Neural cell (in vitro differentiated cells): ENCODE results near the gene OR4K13. TPM values are rescaled to one million over a fixed set of nuclear protein-coding genes. Genes with fewer than 3 reads are reported as not detected.

Experiments used
- H2AFZ ChIP-seq: fragments of 200-600, 300-800 bp; sonication (generic), shearing (Covaris generic); 2 replicates; pipeline ENCODE4 v1.6.0; 2014; ENCODE audit warnings: low read depth, mild to moderate bottlenecking, antibody characterized with exemption, low read length, moderate library complexity
- H3F3A ChIP-seq: fragments of 200-600 bp; shearing (Covaris generic); 2 replicates; pipeline ENCODE4 v1.6.1; 2016; ENCODE audit warnings: mild to moderate bottlenecking, moderate library complexity, mixed read lengths, antibody characterized with exemption, low read length; ENCODE audit not compliant: insufficient read depth, poor library complexity, severe bottlenecking
- H3K27ac ChIP-seq: fragments of 200-600, 300-800 bp; sonication (generic), shearing (Covaris generic); 2 replicates; pipeline ENCODE4 v1.5.1; 2014; ENCODE audit warnings: mild to moderate bottlenecking, low read length, moderate library complexity
- H3K27me3 ChIP-seq: fragments of 300-800, 200-600 bp; sonication (generic), shearing (Covaris generic); 2 replicates; pipeline ENCODE4 v1.6.0; 2014; ENCODE audit warnings: mild to moderate bottlenecking, low read depth, low read length, moderate library complexity; ENCODE audit not compliant: insufficient read depth
- H3K36me3 ChIP-seq: fragments of 300-800, 200-600 bp; sonication (generic), shearing (Covaris generic); 2 replicates; pipeline ENCODE4 v1.5.1; 2014; ENCODE audit warnings: mild to moderate bottlenecking, antibody characterized with exemption, low read length, moderate library complexity; ENCODE audit not compliant: insufficient read depth
- H3K4me2 ChIP-seq: fragments of 300-800, 200-600 bp; sonication (generic), shearing (Covaris generic); 2 replicates; pipeline ENCODE4 v1.6.0; 2014; ENCODE audit warnings: mild to moderate bottlenecking, low read length
- H3K4me3 ChIP-seq: fragments of 300-800, 200-600 bp; sonication (generic), shearing (Covaris generic); 2 replicates; pipeline ENCODE4 v1.5.1; 2014; ENCODE audit warnings: mild to moderate bottlenecking, low read length, moderate library complexity
- H3K79me2 ChIP-seq: fragments of 200-600 bp; shearing (Covaris generic); replicated peaks from 2 replicates; pipeline ENCODE4 v1.6.0; 2014; ENCODE audit warnings: mild to moderate bottlenecking, low read length, moderate library complexity; ENCODE audit not compliant: insufficient read depth
- H3K9ac ChIP-seq: fragments of 300-800, 200-600 bp; sonication (generic), shearing (Covaris generic); 2 replicates; pipeline ENCODE4 v1.6.1; 2016; ENCODE audit warnings: mild to moderate bottlenecking, low read length, mixed read lengths
- H3K9me2 ChIP-seq: fragments of 200-600 bp; shearing (Covaris generic); 2 replicates; pipeline ENCODE4 v1.6.1; 2016; ENCODE audit warnings: mild to moderate bottlenecking, low read length, mixed read lengths; ENCODE audit not compliant: insufficient read depth
- H3K9me3 ChIP-seq: fragments of 200-600, 300-800 bp; sonication (generic), shearing (Covaris generic); 2 replicates; pipeline ENCODE4 v1.6.1; 2016; ENCODE audit warnings: mild to moderate bottlenecking, mixed run types, low read length, moderate library complexity, mixed read lengths
- H4K20me1 ChIP-seq: fragments of 200-600 bp; shearing (Covaris generic); 2 replicates; pipeline ENCODE4 v1.6.1; 2016; ENCODE audit warnings: mild to moderate bottlenecking, mixed run types; ENCODE audit not compliant: insufficient read depth
- EP300 ChIP-seq: fragments of 450-650 bp; conservative IDR thresholded peaks from 2 replicates; pipeline ENCODE4 v1.6.1; 2014; ENCODE audit warnings: antibody characterized with exemption, mild to moderate bottlenecking, moderate library complexity; ENCODE audit not compliant: poor library complexity, severe bottlenecking
- EZH2 ChIP-seq: fragments of 200-600, 300-800 bp; shearing (Covaris generic), sonication (generic); IDR thresholded peaks from 2 replicates; pipeline ENCODE4 v1.6.1; 2014; ENCODE audit warnings: antibody characterized with exemption, low read length, borderline replicate concordance, mild to moderate bottlenecking; ENCODE audit not compliant: insufficient read depth, poor library complexity, severe bottlenecking
- MXI1 ChIP-seq: fragments of 450-650 bp; conservative IDR thresholded peaks from 2 replicates; pipeline ENCODE4 v1.6.1; 2014; ENCODE audit warnings: antibody characterized with exemption, mild to moderate bottlenecking; ENCODE audit not compliant: poor library complexity, severe bottlenecking
- POLR2AphosphoS5 ChIP-seq: IDR thresholded peaks from 2 replicates; pipeline ENCODE4 v1.6.1; 2012
- RAD21 ChIP-seq: fragments of 450-650 bp; conservative IDR thresholded peaks from 2 replicates; pipeline ENCODE4 v1.6.1; 2014; ENCODE audit warnings: antibody characterized with exemption, mild to moderate bottlenecking, moderate library complexity
- SMC3 ChIP-seq: fragments of 450-650 bp; conservative IDR thresholded peaks from 2 replicates; pipeline ENCODE4 v1.6.1; 2014; ENCODE audit warnings: antibody characterized with exemption, mild to moderate bottlenecking, moderate library complexity; ENCODE audit not compliant: poor library complexity
- TAF1 ChIP-seq: IDR thresholded peaks from 2 replicates; pipeline ENCODE4 v1.6.1; 2012; ENCODE audit warnings: low read depth
- polyA minus RNA-seq: library from RNA; depleted of rRNA, polyadenylated mRNA; stranded (reverse); fragments of >200 nt; gene quantifications from 2 replicates; pipeline ENCODE4 v1.2.3, GENCODE V29; 2014
- polyA plus RNA-seq: library from polyadenylated mRNA; depleted of rRNA; stranded (reverse); fragments of >200 nt; gene quantifications from 2 replicates; pipeline ENCODE4 v1.2.3, GENCODE V29; 2014
- TF ChIP-seq, protein P1 (sequence below): IDR thresholded peaks from 2 replicates; pipeline ENCODE4 v1.6.1; 2012; ENCODE audit warnings: borderline replicate concordance
- TF ChIP-seq, protein P2 (sequence below): fragments of 450-650 bp; IDR thresholded peaks from 2 replicates; pipeline ENCODE4 v1.5.1; 2014; ENCODE audit warnings: antibody characterized with exemption, mild to moderate bottlenecking, moderate library complexity; ENCODE audit not compliant: poor library complexity, severe bottlenecking

The OR4K13 gene, protein sequence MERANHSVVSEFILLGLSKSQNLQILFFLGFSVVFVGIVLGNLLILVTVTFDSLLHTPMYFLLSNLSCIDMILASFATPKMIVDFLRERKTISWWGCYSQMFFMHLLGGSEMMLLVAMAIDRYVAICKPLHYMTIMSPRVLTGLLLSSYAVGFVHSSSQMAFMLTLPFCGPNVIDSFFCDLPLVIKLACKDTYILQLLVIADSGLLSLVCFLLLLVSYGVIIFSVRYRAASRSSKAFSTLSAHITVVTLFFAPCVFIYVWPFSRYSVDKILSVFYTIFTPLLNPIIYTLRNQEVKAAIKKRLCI
- polyA plus RNA-seq (not detected in 2 replicates), polyA minus RNA-seq (not detected in 2 replicates)

DNA sequence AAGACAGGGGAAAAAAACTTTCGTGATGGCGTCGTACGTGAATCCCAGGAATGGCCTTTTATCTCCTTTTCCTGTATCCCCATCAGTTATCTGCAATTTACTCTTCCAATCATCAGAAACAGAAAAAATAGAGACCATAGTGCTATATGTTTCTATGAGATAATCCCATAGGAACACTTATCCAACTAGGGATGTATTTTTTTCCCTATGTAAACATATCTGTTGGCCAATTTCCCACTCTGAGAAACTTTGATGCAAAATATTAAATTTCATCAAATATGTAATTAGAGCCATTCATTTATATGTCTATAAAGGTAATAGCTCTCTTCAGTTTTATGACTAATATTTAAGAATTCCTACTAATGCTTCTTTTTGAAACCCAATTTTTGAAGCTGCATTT, at the start of gene OR4K13:
TSS of gene OR4K13 (minus strand) at position 101 of the 400 bp plus-strand sequence. CDS start 1,280 bp downstream, outside the sequence.
- Histone ChIP-seq H3K9me2 (no peaks in the 10 kb centered on the region), H3K4me3 (no peak within 1 kb of the TSS), H3K36me3 (no peaks in the 10 kb centered on the region), H3K9ac (no peak within 1 kb of the TSS), H3K9me3 (peaks cover 6% of the 10 kb centered on the region), H3K27ac (no peak within 1 kb of the TSS), H3K79me2 (no peaks in the 10 kb centered on the region), H3K4me2 (no peak within 1 kb of the TSS), H3K27me3 (no peaks in the 10 kb centered on the region), H3F3A (no peaks in the 10 kb centered on the region), H2AFZ (no peak within 1 kb of the TSS), H4K20me1 (no peaks in the 10 kb centered on the region)
- TF ChIP-seq MXI1, result no peak
- TF ChIP-seq POLR2AphosphoS5, result no peak
- no peak for TF ChIP-seq RAD21
- no peak for TF ChIP-seq EZH2
- no peak for TF ChIP-seq SMC3
- TF ChIP-seq TAF1, result no peak
- TF ChIP-seq, protein P1, sequence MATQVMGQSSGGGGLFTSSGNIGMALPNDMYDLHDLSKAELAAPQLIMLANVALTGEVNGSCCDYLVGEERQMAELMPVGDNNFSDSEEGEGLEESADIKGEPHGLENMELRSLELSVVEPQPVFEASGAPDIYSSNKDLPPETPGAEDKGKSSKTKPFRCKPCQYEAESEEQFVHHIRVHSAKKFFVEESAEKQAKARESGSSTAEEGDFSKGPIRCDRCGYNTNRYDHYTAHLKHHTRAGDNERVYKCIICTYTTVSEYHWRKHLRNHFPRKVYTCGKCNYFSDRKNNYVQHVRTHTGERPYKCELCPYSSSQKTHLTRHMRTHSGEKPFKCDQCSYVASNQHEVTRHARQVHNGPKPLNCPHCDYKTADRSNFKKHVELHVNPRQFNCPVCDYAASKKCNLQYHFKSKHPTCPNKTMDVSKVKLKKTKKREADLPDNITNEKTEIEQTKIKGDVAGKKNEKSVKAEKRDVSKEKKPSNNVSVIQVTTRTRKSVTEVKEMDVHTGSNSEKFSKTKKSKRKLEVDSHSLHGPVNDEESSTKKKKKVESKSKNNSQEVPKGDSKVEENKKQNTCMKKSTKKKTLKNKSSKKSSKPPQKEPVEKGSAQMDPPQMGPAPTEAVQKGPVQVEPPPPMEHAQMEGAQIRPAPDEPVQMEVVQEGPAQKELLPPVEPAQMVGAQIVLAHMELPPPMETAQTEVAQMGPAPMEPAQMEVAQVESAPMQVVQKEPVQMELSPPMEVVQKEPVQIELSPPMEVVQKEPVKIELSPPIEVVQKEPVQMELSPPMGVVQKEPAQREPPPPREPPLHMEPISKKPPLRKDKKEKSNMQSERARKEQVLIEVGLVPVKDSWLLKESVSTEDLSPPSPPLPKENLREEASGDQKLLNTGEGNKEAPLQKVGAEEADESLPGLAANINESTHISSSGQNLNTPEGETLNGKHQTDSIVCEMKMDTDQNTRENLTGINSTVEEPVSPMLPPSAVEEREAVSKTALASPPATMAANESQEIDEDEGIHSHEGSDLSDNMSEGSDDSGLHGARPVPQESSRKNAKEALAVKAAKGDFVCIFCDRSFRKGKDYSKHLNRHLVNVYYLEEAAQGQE, result no peak
- TF ChIP-seq EP300, result no peak
- TF ChIP-seq, protein P2, sequence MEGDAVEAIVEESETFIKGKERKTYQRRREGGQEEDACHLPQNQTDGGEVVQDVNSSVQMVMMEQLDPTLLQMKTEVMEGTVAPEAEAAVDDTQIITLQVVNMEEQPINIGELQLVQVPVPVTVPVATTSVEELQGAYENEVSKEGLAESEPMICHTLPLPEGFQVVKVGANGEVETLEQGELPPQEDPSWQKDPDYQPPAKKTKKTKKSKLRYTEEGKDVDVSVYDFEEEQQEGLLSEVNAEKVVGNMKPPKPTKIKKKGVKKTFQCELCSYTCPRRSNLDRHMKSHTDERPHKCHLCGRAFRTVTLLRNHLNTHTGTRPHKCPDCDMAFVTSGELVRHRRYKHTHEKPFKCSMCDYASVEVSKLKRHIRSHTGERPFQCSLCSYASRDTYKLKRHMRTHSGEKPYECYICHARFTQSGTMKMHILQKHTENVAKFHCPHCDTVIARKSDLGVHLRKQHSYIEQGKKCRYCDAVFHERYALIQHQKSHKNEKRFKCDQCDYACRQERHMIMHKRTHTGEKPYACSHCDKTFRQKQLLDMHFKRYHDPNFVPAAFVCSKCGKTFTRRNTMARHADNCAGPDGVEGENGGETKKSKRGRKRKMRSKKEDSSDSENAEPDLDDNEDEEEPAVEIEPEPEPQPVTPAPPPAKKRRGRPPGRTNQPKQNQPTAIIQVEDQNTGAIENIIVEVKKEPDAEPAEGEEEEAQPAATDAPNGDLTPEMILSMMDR, result no peak

DNA sequence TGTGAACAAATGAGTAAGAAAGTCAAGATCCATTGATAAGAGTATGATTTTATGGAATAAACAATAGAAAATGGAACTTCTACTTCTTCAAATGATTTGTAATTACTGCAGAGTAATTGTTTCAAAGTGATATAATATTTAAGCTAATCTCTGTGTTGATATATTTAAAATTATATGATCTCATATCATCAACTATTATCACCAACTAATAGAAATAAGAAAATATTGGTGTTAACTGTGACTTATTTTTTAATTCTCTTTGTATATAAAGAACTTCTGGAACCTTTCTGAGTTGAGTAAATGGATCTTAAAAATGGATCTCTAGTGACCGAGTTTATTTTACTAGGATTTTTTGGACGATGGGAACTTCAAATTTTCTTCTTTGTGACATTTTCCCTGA, 23.9 kb upstream of the OR4K13 start, which contains the start of gene OR4L1:
TSS of gene OR4L1 (plus strand) at position 301 of the 400 bp plus-strand sequence. CDS start at position 301, 0 bp downstream.
- H3K4me3 ChIP-seq, result no peak within 1 kb of the TSS
- H3K4me2 ChIP-seq, result no peak within 1 kb of the TSS
- no peak within 1 kb of the TSS for H2AFZ ChIP-seq
- no peaks in the 10 kb centered on the region for H4K20me1 ChIP-seq
- H3K9me3 ChIP-seq, result peaks cover 4% of the 10 kb centered on the region
- TF ChIP-seq SMC3 (no peak), EZH2 (no peak), MXI1 (no peak), POLR2AphosphoS5 (no peak), EP300 (no peak), RAD21 (no peak), TAF1 (no peak)
- TF ChIP-seq, protein P1, result no peak
- TF ChIP-seq, protein P2, result no peak
- no peaks in the 10 kb centered on the region for H3K9me2 ChIP-seq
- no peaks in the 10 kb centered on the region for H3F3A ChIP-seq
- H3K9ac ChIP-seq, result no peak within 1 kb of the TSS
- no peaks in the 10 kb centered on the region for H3K79me2 ChIP-seq
- no peaks in the 10 kb centered on the region for H3K36me3 ChIP-seq
- no peaks in the 10 kb centered on the region for H3K27me3 ChIP-seq
- no peak within 1 kb of the TSS for H3K27ac ChIP-seq
